ENCODE data around the gene ACSF3. TPM values are rescaled to one million over a fixed set of nuclear protein-coding genes. Genes with fewer than 3 reads are reported as not detected.
A peak's percentile ranks its signal among the peaks of the same experiment; 100 is the strongest.

Gene ACSF3
- total and polyA plus RNA-seq, 2 donors (not counting 1 experiment from before 2014, with no cell fraction given): 45.2 to 113 TPM

DNA sequence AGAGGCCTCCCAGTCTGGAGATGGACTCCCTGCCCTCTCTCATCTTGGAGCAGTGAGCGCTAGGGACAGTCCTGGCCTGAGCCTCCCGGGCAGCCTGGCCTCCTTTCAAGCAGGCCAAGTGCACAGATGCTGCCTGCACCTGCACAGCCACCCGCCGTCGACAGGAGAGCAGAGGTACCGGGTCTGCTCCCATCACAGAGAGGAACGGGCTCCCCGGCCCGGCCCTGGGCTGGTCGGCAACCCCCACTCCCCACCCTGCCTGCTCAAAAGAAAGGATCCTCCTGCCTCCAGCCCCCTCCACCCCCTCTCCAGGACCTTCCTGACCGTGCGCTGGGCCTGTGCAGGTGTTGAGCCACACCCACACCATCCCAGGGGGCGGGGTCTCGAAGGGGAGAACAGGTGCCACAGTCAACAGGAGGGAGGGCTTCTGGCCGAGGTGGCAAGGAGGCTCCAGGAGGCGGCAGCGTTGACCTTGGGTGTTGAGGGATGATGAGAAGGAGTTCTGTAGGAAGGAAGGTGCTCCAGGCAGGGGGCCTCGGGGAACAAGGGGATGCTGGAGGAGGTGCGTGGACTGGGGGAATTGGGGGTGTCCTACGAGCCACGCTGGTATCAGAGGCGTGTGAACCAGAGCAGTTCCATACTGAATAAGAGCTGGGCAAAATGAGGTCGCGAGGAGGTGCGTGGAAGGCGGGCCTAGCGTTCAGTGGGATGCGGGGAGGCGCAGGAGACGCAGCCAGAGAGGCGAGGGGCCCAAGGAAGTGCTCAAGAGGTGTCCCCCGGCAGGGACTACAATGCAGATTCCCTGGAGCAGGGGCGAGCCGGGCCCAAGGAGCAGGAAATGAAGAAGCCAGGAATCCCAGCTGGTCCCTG lies 76.9 kb downstream of the ACSF3 start:
- ChIA-PET POLR2A (interaction anchor here (0.6 to 1.4 kb wide), 4 partner anchors 9 to 231 kb away, joined by 4 read pairs; no protein-coding TSS in a partner anchor), CTCF (interaction anchor here (0.9 to 1.3 kb wide), 6 partner anchors 8 to 433 kb away, joined by 3 to 5 read pairs (median 3); partner anchors contain the start of gene ZNF778)
- Histone ChIP-seq H2AFZ (ENCODE audit: insufficient read depth, low read depth, low read length, poor library complexity, severe bottlenecking) (peak overlapping the region; percentile 42), H3K27me3 (replicated peaks in 1 of 4; ENCODE audit: control extremely low read depth in 1 of 4, control insufficient read depth in 3 of 4, insufficient read depth in 4 of 4, low read length in 3 of 4) (peaks cover 0 to 31% (median 13%) of the 10 kb centered on the region in 4 experiments), H4K20me1 (ENCODE audit: control insufficient read depth, insufficient read depth, low read length, poor library complexity, severe bottlenecking) (peaks cover 37% of the 10 kb centered on the region), H3K27ac (ENCODE audit: low read length in 2 of 2) (no peak overlapping the region), H3K4me1 (ENCODE audit: control insufficient read depth in 2 of 2, insufficient read depth in 2 of 2, low read length in 2 of 2) (peaks cover 28 to 40% of the 10 kb centered on the region in 2 donors), H3K4me2 (replicated peaks; ENCODE audit: low read depth, low read length, poor library complexity, severe bottlenecking) (peak overlapping the region; percentile 88), H3K4me3 (ENCODE audit: control extremely low read depth in 1 of 5, extremely low read depth in 1 of 5, insufficient read depth in 1 of 5, low read depth in 2 of 5, low read length in 4 of 5) (peak overlapping the region in 4 of 5 experiments; percentile 31 to 51 (median 38)), H3K9me3 (ENCODE audit: control extremely low read depth in 1 of 3, control insufficient read depth in 2 of 3, insufficient read depth in 1 of 3, low read length in 2 of 3) (peaks cover 0 to 5% (median 0%) of the 10 kb centered on the region in 3 donors), H3K36me3 (replicated peaks in 1 of 2; ENCODE audit: control extremely low read depth in 1 of 2, control insufficient read depth in 1 of 2, extremely low read depth in 1 of 2, insufficient read depth in 2 of 2, low read length in 1 of 2) (no peaks in the 10 kb centered on the region), H3K9ac (ENCODE audit: low read length) (peak overlapping the region; percentile 57), H3K79me2 (ENCODE audit: control insufficient read depth, insufficient read depth, low read length) (peaks cover 6% of the 10 kb centered on the region)
- TF ChIP-seq, protein P1, sequence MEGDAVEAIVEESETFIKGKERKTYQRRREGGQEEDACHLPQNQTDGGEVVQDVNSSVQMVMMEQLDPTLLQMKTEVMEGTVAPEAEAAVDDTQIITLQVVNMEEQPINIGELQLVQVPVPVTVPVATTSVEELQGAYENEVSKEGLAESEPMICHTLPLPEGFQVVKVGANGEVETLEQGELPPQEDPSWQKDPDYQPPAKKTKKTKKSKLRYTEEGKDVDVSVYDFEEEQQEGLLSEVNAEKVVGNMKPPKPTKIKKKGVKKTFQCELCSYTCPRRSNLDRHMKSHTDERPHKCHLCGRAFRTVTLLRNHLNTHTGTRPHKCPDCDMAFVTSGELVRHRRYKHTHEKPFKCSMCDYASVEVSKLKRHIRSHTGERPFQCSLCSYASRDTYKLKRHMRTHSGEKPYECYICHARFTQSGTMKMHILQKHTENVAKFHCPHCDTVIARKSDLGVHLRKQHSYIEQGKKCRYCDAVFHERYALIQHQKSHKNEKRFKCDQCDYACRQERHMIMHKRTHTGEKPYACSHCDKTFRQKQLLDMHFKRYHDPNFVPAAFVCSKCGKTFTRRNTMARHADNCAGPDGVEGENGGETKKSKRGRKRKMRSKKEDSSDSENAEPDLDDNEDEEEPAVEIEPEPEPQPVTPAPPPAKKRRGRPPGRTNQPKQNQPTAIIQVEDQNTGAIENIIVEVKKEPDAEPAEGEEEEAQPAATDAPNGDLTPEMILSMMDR (IDR thresholded peaks at IDR 0.05): no peak
- no peak for TF ChIP-seq EZH2 (IDR thresholded peaks at IDR 0.05; ENCODE audit: borderline replicate concordance, insufficient read depth, low read depth, low read length, poor library complexity, severe bottlenecking)
- ATAC-seq (ENCODE audit: low read depth): no peak
- DNase-seq: peak; percentile 59
- Mint-ChIP-seq H3K27ac (peak overlapping the region; percentile 62), H3K4me1 (peaks cover 18% of the 10 kb centered on the region), H3K4me3 (peak overlapping the region; percentile 59), H3K9me3 (ENCODE audit: insufficient read depth) (no peaks in the 10 kb centered on the region), H3K27me3 (peaks cover 4% of the 10 kb centered on the region)
- intact Hi-C loops (cut with micrococcal nuclease): loop anchor here (1.0 to 2.0 kb wide), 7 partner anchors 18 to 519 kb away; partner anchors contain the start of genes CYBA and TRAPPC2L
- 20% methylated on average over 29 of the region's 34 CpGs for WGBS (ENCODE audit: insufficient coverage)

All from B cell (primary cell).